SIG-M5 treated with dmso at 0.1 percent for 504 hours (cell line): ENCODE measurements around the gene SDK1.

ENCODE experiments used
- DNase-seq: peaks from one replicate; lab custom pipeline; 2025; ENCODE audit not compliant: unreplicated experiment; lab: John Stamatoyannopoulos, UW

Gene SDK1

DNA sequence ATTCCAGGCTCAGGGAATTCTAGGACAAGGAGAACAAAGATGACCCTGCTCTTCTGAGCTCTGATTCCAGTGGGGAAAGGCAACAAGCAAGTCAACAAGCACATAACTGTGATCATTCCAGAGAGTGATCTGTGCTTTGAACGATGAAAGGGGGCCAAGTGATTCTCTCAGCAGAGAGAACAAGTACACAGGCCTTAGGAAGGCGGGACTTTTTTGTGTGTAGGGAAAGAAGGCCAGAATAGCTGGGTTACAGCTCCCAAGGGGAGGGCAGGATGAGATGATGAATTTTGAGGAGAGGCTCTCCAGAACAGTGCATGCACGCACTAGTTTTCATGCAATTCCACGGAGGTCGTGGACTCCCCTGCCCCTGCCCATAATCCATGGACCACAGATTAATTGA, 565.2 kb downstream of the SDK1 start:
- no peak for DNase-seq

DNA sequence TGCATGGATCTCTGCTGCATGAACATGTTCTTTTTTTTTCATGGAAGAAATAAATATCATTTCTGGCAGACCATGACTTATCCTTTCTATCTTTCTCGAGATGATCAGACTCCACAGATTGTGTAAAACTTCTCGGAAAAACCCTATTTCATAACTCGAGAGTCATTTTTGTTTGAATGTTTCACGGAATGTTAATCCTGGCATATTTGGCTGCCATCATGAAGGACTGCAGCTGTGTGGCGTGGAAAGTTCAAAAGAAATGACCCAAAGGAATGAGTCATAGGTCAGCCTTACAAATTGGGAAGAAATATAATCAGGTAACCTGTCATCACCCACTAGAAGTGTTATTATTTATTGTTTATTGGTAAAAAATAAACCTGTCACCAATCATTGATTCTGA, 566.8 kb downstream of the SDK1 start:
- no peak for DNase-seq

DNA sequence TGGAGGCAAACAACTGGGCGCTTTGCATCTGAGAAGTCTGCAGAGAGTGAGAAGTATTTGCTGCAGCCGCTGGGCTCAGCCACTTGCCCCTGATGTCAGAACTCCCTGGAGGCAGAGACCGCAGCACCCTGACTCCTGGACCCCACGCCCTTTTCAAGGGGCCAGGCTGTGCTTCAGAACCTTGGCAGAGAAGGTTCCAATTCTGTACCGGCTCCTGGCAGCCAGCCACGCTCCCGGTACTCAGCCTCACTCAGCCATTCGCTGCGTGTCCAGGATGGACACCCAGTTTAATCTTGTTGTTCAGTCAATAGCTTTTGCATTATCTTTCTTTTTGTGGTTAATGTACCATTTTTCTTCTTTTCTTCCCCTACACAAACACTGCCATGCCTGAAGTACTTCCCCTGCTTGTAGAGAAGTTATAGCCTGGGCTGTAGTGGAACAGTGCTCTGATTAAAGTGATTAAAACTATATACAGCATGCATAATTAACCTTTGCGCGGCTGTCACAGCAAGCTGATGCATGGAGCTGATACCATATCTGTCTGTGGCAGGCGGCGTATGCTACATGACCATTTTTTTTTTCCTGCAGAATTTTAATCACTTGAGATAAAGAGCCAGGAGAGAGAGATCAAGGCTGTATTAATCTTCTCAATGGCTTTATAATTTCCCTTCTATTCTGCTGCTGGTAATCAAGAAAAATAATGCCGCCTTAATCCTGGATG, 578.5 kb downstream of the SDK1 start:
- no peak for DNase-seq

DNA sequence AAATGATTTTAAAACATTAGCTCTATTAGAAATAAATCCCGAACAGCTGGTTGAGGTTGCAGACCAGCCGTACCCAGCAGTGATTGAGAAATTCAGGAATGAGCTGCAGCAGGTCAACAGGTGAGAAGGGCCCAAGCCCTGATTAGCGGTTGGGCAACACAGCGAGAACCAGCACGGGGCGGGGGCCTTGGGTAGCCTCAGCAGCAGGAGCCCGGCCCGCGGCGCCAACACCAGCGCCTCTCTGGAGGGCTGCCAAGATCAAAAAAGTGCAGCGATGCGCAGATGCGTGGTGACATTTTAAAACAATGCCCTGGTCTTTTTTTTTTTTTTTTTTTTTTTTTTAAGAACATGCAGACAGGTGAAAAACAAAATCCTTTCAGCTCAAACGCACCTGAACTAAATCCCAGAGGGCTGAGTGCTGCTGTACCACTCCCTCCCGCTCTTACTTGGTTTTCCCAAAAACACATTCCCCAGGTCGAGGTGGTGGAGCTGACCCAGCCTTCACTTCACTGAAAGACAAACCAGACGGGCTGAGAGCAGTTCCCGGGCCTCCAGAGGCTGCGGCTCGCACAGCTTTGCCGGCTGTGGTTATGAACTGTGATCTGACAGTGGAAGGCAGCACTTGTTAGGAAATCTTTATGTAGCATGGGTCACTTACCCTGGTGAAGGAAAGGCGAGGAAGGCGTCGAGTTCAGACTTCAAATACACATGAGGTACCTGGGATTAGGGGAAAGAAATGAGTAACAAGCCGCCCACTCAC, 579.4 kb downstream of the SDK1 start:
- DNase-seq: no peak

DNA sequence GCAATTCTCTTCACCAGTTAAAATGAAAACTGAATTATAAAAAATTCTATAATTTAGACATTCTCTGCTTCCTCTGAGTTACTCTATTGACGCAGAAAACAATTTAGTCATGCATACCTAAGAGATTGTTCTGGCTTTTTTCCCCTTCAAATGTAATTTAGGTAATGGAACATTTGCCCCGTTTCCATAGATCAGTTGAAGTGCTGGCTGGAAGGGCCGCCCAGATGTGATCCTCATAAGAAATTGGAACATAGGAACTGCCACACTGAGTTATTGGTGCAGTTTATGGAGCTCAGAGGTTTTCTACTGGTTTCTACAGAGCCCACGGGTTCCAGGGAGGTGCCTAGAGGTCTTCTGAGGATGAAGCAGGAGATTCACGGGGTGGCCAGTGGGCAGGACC, 581.7 kb downstream of the SDK1 start:
- DNase-seq: no peak

DNA sequence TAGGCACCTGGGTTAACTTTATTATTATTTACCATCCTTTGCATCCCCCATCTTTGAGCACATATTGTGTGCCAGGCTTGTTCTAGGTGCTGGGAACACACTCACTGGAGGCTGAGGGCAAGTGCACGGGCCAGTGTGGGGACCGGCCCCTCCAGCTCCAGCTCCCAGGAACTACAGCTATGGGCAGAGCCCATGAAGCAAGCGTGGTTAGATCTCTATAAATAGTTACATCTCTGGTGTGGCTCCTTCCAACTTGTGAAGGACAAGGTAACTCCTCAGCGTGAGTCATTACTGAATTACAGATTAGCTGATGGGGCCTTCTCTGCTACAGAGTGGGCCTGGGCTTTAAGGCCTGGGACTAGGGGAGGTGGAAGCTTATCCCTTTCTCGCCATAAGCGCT, 583.5 kb downstream of the SDK1 start:
- no peak for DNase-seq

DNA sequence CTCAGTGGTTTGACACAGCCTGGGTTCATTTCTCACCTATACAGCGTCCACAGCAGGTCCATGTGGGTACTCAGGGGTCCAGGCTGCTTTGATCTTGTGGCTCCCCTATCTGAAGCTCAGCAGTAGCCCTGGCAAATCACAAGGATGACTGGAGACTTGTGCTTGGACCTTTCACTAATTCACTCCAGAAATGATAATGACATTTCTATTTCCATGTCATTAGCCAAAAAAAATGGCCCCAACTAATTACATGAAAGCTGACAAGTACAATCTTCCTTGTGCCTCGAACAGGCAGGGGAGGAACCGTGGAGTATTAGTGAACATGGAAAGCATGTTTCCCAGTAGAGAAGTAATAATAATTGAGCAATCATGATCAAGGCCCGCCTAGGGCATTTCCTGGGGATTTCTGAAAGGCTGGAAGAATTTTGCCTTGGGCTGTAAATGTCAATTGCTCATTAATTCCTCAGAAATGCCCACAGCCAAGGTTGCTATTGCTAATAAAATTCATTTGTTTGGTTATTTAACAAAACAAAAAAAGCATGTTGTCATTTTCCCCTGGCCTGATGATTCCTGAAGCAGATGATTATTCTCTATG, 586.1 kb downstream of the SDK1 start:
- DNase-seq: no peak

DNA sequence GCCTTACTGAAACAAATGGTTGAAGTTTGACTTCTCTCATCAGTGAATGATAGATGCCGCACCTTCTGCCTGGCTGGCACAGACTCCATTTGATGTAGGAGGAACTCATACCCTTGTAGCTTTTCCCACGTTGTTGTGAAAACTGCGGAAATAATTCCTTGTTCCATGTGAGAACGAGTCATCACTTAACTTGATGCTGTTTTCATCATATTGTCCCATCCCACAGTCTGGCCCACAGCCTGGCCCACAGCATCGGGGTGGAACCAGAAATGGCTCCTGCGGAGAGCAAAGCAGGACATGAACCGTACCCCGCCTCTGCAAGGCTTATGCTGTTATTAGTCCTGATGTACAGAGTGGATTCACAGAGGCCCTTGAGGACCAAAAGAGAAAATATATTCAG, 587.0 kb downstream of the SDK1 start:
- DNase-seq: no peak

DNA sequence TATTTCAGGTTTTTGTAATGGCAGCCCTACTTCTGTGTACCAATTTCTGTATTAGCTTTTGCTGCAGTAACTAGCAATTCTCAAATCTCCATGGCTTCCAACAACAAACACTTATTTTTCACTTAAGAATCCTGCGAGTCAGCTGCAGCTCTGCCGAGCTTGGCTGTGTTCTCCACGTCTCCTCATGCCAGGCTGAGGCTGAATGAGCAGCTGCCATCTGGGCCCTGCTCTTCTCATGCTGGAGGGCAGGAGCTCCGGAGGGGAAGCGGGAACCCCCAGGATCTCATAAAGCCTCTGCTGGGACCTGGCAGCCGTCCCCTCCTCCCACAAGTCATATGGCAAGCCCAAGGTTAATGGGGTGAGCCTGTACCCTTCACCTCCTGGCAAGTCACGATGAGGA, 591.1 kb downstream of the SDK1 start:
- DNase-seq: no peak

DNA sequence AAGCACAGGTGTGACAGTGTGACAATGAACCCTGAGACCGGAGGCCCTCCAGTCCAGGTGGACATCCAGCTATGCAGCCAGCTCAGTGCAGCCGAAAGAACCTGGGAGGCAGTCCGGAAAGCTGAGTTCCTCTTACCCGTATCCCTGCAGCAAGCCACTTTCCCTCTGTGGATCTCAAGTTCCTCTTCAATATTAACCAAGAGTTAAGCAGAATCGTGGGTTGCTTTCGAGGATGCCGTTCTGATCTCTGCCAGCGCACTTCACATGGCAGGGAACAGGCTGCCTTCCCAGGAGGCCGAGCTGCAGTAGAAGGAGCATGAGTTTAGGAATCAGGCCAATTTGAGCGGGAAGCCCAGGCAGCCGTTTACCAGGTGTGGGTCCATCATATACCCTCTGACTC, 591.6 kb downstream of the SDK1 start:
- no peak for DNase-seq

DNA sequence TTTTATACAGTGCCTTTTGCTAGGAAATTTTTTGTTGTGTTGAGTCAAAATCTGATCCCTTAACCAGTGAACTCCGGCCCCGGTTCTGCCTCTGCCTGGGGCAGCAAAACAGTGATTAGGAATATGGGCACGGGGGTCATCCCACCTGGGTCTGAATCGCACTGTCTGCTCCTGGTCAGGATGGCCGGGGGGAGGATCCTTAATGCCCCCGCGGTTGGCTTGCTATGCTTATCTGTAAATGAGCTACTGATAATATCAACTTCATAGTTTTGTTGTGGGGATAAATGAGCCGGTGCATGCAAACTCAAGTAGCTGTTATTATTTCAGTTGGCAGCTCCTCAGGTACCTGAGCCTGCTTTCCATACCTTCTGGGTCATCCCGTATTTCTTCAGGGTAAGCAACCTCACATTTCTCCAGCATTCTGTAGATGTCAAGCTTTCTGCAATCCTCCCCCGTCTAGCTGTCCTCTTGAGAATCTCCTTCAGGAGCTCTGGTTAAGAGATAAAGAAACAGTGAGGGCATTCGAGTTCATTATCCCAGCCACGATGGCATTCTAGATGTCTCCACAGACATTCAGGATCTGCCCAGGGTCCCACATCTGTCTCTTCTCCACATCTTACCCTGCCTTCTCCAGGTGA, 592.2 kb downstream of the SDK1 start:
- DNase-seq: no peak

DNA sequence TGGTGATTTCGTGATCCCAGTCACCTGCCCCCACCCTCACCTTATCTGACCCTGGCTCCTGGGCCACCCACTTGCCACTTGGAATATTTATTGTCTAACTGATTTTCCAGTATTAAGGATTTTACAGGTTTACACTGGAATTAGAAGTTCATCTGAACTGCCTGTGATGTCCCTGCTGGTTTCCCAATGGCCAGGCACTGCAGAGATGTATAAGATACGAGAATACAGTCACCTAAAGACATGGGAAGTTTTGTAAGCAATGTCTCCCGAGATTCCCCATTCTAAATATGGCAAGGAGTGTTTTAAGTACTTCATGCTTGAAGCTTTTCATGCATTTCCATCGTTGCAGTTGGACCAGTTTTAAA, 592.7 kb downstream of the SDK1 start:
- DNase-seq: no peak

DNA sequence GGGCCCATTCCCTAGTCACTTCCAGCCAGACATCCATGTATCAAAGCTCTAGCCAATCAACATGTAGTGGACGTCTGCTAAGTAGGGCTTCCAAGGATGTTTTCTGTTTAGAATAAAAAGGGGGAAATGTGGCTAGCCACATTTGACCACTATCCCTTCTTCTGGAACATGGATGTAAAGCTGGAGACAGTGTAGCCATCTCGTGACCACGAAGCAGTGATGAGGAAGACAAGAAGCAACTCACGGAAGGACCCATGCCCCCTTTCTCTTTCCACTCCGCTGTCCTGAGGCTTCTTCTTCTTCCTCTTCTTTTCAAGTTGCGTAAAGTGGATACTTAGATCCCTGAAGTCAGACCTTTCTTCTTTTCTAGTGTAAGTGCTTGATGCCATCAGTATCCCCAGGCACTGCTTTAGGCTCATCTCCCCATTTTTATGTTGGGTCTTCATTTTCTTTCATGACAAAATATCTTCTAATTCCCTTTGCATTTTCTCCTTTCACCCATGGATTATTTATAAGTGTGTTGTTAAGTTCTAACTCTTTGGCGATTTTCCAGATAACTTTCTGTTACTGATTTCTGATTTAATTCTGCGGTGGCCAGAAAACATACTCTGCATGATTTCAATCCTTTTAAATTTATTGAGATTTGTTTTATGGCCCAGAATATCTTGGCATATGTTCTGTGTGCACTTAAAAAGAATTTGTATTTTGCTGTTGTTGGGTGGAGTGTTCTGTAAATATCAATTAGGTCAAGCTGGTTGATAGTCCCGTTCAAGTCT, 594.5 kb downstream of the SDK1 start:
- DNase-seq: no peak

DNA sequence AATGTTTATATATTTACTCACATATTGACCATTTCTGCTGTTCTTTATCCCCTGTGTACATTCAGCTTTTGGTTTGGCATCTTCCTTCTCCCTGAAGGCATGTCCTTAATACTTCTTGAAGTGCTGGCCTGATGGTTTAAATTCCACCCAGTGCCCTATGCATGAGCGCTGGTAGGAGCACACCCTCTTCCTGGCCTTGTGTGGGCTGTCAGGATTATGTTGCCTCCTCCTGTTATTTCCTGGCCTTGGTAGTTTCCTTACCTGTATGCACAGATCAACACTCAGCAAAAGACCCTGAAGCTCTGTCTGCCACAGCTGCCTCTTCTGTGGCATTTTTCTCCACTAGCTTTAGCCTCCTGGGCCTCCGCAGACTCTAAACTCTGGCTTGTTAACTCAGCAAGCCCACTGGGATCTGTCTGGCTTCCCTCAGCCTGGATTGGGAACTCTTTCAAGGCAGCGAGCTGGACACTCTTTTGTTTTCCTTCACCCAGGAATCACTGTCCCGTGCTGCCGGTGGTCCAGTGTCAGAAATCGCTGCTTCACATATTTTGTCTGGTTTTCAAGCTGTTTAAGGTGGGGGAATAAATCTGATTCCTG, 595.2 kb downstream of the SDK1 start:
- DNase-seq: no peak

DNA sequence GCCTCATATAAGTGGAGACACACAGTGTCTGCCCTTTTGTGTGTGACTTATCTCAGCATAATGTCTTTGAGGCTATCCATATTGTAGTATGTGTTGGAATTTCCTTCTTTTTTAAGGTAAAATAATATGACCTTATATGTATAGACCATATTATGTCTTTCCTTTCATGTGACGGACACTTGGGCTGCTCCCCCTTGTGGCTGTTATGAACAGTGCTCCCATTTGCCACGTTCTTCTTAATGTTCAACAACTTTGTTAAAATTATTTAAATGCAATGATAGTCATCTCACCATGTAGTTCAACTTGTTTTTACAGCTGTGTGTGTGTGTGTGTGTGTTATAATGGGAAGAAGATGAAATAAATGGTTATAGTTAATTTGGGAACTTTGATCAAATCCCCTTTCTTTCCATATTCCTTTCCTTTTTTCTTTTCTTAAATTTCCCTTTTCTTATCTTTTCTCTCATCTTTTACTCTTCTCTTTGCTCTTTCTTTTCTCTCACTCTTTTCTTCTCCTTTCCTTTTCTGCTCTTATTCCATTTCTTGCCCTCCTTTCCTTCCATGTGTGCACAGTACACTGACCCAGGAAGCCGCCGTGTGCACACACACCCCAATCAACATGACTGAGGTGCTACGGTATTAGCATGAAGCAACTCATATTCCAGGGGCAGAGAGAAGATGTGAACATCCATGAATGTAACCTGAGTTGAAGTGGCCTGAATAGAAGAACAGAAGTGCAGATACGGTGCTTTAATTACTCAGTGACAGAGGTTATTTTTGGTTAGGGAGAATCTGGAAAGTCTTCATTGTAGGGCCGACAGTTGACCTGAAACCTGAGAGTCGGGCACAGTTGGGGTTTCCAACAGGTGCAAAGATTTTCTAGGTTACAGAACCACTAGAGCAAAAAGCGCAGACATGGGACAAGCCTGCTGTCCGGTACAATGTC, 596.6 kb downstream of the SDK1 start:
- peak; percentile 44 for DNase-seq

DNA sequence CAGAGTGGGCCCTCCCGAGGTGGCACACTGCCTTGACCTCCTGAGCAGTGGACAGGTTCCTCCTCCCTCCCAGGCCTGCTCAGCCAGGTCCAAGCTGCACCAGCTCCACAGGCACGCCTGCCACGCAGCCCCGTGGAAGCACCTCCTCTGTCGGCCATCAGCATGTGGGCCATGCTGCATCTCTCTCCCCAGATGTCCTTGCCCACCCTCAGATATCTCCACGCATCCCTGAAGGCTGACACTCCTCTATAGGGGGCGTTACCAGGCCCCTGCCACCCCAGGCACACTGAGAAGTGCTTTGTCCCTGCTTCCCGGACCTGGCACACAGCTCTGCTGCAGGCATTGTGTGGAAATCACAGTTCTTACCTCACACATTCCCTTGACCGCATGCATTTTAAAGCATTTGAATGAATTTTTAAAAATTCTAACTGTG, 598.5 kb downstream of the SDK1 start:
- no peak for DNase-seq

DNA sequence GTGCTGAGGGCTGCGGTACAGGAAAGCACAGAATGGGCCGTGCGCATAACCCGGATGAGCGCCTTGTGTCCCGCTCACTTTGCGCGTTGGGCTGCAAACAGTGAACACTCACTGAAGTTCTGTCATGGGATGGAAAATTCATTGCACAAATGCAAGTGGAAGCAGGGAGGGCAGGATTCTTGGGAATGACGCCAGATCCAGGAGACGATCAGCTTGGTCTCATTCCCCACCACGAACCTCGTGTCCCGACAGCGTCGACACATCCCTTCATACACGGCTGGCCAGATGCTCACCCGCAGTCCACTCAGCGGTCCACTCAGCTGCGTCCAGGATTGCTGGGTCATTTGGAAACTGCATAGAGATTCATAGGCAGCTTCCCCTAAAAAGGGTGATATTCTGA, 607.1 kb downstream of the SDK1 start:
- no peak for DNase-seq

DNA sequence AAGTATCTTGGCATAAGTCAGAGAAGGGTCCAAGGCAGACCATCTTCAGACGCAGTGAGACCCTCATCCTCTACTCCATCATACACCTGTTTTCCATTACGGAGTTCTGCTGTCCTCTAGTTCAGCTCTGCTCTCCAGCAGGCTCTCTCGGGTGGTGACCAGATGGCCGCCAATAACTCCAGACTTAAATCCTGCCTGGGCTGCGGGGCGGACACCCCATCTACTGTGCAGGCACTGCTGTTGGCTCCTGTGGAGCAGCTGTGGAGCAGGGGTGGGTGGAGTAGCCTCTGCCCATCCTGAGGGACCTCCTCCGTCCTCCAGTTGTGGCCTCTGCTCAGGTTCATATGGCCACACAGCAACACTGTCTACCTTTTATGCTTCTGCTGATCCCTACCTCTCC, 608.1 kb downstream of the SDK1 start:
- no peak for DNase-seq

DNA sequence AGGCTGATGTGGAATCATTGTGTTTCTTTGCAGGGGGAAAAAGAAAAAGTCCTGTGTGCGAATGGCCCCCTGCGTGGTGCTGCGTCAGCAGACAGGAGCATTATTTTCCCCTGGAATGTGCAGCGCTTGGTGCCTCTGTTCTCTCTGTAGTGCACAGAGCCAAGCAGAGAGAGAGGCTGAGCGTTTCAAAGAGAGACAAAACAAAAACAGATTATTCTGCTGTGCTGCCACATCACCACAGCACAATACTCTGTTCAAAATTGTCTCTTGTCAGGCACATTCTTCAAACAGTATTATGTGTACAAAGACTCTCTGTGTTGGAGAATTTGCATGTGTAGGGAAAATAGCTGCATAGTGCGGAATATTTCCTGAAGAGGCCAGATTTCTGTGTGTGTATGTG, 609.0 kb downstream of the SDK1 start:
- no peak for DNase-seq

DNA sequence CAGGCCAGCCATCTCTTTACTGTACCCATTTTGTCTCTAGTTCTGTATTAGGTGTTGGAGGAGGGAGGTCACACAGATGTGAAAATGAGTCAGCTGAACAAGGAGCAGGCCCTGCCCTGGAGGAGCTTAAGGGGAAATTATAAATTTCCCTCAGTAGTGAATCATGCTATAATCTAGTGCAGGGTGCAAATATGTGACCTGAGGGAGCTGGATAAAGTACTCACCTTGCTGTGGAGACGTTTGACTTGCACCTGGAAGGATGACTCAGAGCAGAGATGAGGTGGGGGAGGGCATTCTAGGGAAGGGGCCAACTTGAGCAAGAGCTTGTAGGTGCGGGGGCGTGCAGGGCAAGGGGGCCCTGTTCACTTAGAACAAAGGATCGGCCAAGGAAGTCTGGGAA, 610.6 kb downstream of the SDK1 start:
- DNase-seq: no peak
